CD4-positive, alpha-beta T cell (primary cell): ENCODE data around the gene LHX6. TPM values are rescaled to one million over a fixed set of nuclear protein-coding genes. Genes with fewer than 3 reads are reported as not detected.

ENCODE experiments used
- ATAC-seq: fragments of 200-7000 bp; cut with Tn5 transposase; one replicate; pipeline ENCODE4 v1.10.0; 2022; ENCODE audit warnings: mild to moderate bottlenecking; ENCODE audit not compliant: poor library complexity
- CTCF ChIA-PET: fragments of 350-600 bp; sonication (Branson Sonifier 250); formaldehyde crosslinking; loops from one replicate; lab custom pipeline; 2021; ENCODE audit warnings: antibody characterized with exemption, inconsistent platforms; lab: Charles Lee
- POLR2A ChIA-PET: fragments of 350-600 bp; sonication (Branson Sonifier 250); formaldehyde crosslinking; loops from one replicate; lab custom pipeline; 2021; ENCODE audit warnings: antibody characterized with exemption, inconsistent platforms; lab: Charles Lee
- DNase-seq, 14 experiments: peaks; one replicate each; pipeline ENCODE4 v3.0.0-alpha.2; 2013 to 2020; ENCODE audit warnings: mixed read lengths in 2 of 14
- H3K27ac ChIP-seq, 2 donors: one replicate each; pipeline versions ENCODE4 v1.5.1 to v1.7.0; 2013; ENCODE audit warnings: low read length in 2 of 2, low read depth in 1 of 2, mild to moderate bottlenecking in 1 of 2
- H3K27me3 ChIP-seq, 2 experiments: 1 replicate in 1 of 2; 2 replicates in 1 of 2; pipeline versions ENCODE4 v1.6.1 to v1.7.0; 2013; ENCODE audit warnings: low read length in 2 of 2, control low read depth in 1 of 2, mild to moderate bottlenecking in 1 of 2, moderate library complexity in 1 of 2; ENCODE audit not compliant: insufficient read depth in 2 of 2, control insufficient read depth in 1 of 2
- H3K36me3 ChIP-seq: one replicate; pipeline ENCODE4 v1.6.1; 2013; ENCODE audit warnings: low read length, control low read depth; ENCODE audit not compliant: insufficient read depth
- H3K4me1 ChIP-seq: one replicate; pipeline ENCODE4 v1.6.1; 2013; ENCODE audit warnings: low read length, control low read depth; ENCODE audit not compliant: insufficient read depth
- H3K4me3 ChIP-seq: one replicate; pipeline ENCODE4 v1.5.1; 2013; ENCODE audit warnings: mild to moderate bottlenecking, low read length, moderate library complexity
- H3K9me3 ChIP-seq, 2 experiments: 1 replicate in 1 of 2; 2 replicates in 1 of 2; pipeline versions ENCODE4 v1.6.1 to v1.7.0; 2013; ENCODE audit warnings: low read length in 2 of 2, mild to moderate bottlenecking in 2 of 2, control low read depth in 1 of 2, moderate library complexity in 1 of 2; ENCODE audit not compliant: control insufficient read depth in 1 of 2, insufficient read depth in 1 of 2
- H3K27ac Mint-ChIP-seq: one replicate; pipeline ENCODE4 v1.8.0; 2020; ENCODE audit warnings: mixed read lengths
- H3K27me3 Mint-ChIP-seq: one replicate; pipeline ENCODE4 v1.8.0; 2021; ENCODE audit warnings: mixed read lengths
- H3K36me3 Mint-ChIP-seq: one replicate; pipeline ENCODE4 v1.8.0; 2021; ENCODE audit warnings: low read depth, mixed read lengths
- H3K4me1 Mint-ChIP-seq: one replicate; pipeline ENCODE4 v1.8.0; 2021; ENCODE audit warnings: low read depth, mixed read lengths
- H3K4me3 Mint-ChIP-seq: one replicate; pipeline ENCODE4 v1.8.0; 2020; ENCODE audit warnings: mild to moderate bottlenecking, mixed read lengths
- H3K9me3 Mint-ChIP-seq: one replicate; pipeline ENCODE4 v1.8.0; 2020; ENCODE audit warnings: mixed read lengths
- CTCF ChIP-seq: fragments of 200-600 bp; IDR thresholded peaks from one replicate; pipeline ENCODE4 v1.8.0; 2022; ENCODE audit warnings: antibody characterized with exemption, mild to moderate bottlenecking
- intact Hi-C, 2 experiments: fragments of 100-400 bp; cut with DNase I in 1 of 2; cut with micrococcal nuclease in 1 of 2; formaldehyde crosslinking; loops; one replicate each; pipeline versions ENCODE4 v1.15.1 to v1.9.0; 2023 to 2025; cut with DNase I, micrococcal nuclease
- total RNA-seq, 174 experiments: library from RNA in 2 of 174; stranded (reverse) in 2 of 174; gene quantifications; one replicate each; pipeline ENCODE4 v1.2.3 and lab custom pipeline; 2021 to 2026

LHX6 gene
- total RNA-seq, 2 experiments from 2014 or later: not detected

GRCh38 chr9:122221183-122221811 is 7.5 kb downstream of the LHX6 start:
- Histone ChIP-seq H3K27me3 (peaks cover 65 to 78% of the 10 kb centered on the region in 2 experiments), H3K27ac (no peak overlapping the region), H3K9me3 (peaks cover 0 to 43% of the 10 kb centered on the region in 2 experiments), H3K4me3 (no peak overlapping the region), H3K36me3 (no peaks in the 10 kb centered on the region), H3K4me1 (peaks cover 26% of the 10 kb centered on the region)
- Mint-ChIP-seq H3K9me3 (no peaks in the 10 kb centered on the region), H3K27ac (no peak overlapping the region), H3K36me3 (no peaks in the 10 kb centered on the region), H3K4me1 (peaks cover 28% of the 10 kb centered on the region), H3K27me3 (peaks cover 95% of the 10 kb centered on the region), H3K4me3 (no peak overlapping the region)
- no peak for TF ChIP-seq CTCF
- POLR2A ChIA-PET: no interaction called here
- intact Hi-C loops: no loop called here
- ATAC-seq (no peak), DNase-seq (peak in 1 of 14 experiments; percentile 23)
- CTCF ChIA-PET: no interaction called here

- DNase-seq (no peak), ATAC-seq (no peak)
- H3K36me3 ChIP-seq: no peaks in the 10 kb centered on the region
- peaks cover 28% of the 10 kb centered on the region for H3K4me1 Mint-ChIP-seq
- peaks cover 98% of the 10 kb centered on the region for H3K27me3 Mint-ChIP-seq
- peaks cover 68 to 78% of the 10 kb centered on the region in 2 experiments for H3K27me3 ChIP-seq
- no peak overlapping the region for H3K27ac ChIP-seq
- TF ChIP-seq CTCF: no peak
- no peaks in the 10 kb centered on the region for H3K9me3 Mint-ChIP-seq
- H3K4me3 Mint-ChIP-seq: no peak overlapping the region
- intact Hi-C loops: no loop called here
- H3K36me3 Mint-ChIP-seq: no peaks in the 10 kb centered on the region
- CTCF ChIA-PET: no interaction called here
- no peak overlapping the region for H3K27ac Mint-ChIP-seq
- POLR2A ChIA-PET: no interaction called here
- H3K4me3 ChIP-seq: no peak overlapping the region
- H3K4me1 ChIP-seq: peaks cover 26% of the 10 kb centered on the region
- peaks cover 0 to 37% of the 10 kb centered on the region in 2 experiments for H3K9me3 ChIP-seq
These were observed 8.0 kb downstream of the LHX6 start for GRCh38 chr9:122220673-122221182.

GRCh38 chr9:122219856-122220672 is 8.7 kb downstream of the LHX6 start:
- H3K4me1 Mint-ChIP-seq: peaks cover 28% of the 10 kb centered on the region
- no peak overlapping the region for H3K27ac ChIP-seq
- peaks cover 0 to 31% of the 10 kb centered on the region in 2 experiments for H3K9me3 ChIP-seq
- no peaks in the 10 kb centered on the region for H3K36me3 ChIP-seq
- ChIA-PET CTCF (no interaction called here), POLR2A (no interaction called here)
- H3K4me3 Mint-ChIP-seq: peak overlapping the region; percentile 58
- intact Hi-C loops: no loop called here
- H3K4me3 ChIP-seq: peak overlapping the region; percentile 30
- peaks cover 66 to 78% of the 10 kb centered on the region in 2 experiments for H3K27me3 ChIP-seq
- peak in 1 of 14 experiments; percentile 27 for DNase-seq
- H3K27ac Mint-ChIP-seq: no peak overlapping the region
- peaks cover 26% of the 10 kb centered on the region for H3K4me1 ChIP-seq
- no peaks in the 10 kb centered on the region for H3K9me3 Mint-ChIP-seq
- no peak for TF ChIP-seq CTCF
- no peaks in the 10 kb centered on the region for H3K36me3 Mint-ChIP-seq
- peaks cover 99% of the 10 kb centered on the region for H3K27me3 Mint-ChIP-seq
- no peak for ATAC-seq
